ENCODE measurements around the gene LMAN2.

The LMAN2 gene

DNA sequence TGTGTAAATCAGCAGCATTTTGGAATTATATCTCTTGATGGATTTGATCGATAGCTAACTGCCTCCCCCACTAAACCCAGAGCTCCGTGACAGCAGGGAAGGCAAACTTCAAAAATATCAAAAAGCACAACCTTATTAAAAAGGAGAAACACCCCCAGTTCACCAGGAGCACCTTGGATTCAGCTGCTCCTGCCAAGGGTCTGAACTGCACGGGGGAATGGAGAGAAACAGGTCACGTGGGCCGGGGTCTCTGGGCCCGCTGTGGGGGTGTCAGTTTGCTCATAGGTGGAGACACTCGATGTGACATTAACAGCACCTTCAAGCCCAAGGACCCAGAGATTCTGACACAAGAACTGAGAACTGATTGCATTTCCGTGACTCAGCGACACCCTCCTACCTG lies 31.7 kb upstream of the LMAN2 start:
- no peak for DNase-seq (ENCODE audit: extremely low read depth, insufficient read length)
- Histone ChIP-seq H3K36me3 (ENCODE audit: control insufficient read depth, insufficient read depth, low read length) (no peaks in the 10 kb centered on the region), H3K27me3 (replicated peaks; ENCODE audit: control insufficient read depth, insufficient read depth, low read length) (no peaks in the 10 kb centered on the region; the same call in 1 of the 2 replicates), H3K4me3 (replicated peaks; ENCODE audit: low read depth, low read length) (no peak overlapping the region)
- TF ChIP-seq, protein P1, sequence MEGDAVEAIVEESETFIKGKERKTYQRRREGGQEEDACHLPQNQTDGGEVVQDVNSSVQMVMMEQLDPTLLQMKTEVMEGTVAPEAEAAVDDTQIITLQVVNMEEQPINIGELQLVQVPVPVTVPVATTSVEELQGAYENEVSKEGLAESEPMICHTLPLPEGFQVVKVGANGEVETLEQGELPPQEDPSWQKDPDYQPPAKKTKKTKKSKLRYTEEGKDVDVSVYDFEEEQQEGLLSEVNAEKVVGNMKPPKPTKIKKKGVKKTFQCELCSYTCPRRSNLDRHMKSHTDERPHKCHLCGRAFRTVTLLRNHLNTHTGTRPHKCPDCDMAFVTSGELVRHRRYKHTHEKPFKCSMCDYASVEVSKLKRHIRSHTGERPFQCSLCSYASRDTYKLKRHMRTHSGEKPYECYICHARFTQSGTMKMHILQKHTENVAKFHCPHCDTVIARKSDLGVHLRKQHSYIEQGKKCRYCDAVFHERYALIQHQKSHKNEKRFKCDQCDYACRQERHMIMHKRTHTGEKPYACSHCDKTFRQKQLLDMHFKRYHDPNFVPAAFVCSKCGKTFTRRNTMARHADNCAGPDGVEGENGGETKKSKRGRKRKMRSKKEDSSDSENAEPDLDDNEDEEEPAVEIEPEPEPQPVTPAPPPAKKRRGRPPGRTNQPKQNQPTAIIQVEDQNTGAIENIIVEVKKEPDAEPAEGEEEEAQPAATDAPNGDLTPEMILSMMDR (IDR thresholded peaks at IDR 0.05; ENCODE audit: insufficient read depth, low read length, poor library complexity, severe bottlenecking) = no peak

DNA sequence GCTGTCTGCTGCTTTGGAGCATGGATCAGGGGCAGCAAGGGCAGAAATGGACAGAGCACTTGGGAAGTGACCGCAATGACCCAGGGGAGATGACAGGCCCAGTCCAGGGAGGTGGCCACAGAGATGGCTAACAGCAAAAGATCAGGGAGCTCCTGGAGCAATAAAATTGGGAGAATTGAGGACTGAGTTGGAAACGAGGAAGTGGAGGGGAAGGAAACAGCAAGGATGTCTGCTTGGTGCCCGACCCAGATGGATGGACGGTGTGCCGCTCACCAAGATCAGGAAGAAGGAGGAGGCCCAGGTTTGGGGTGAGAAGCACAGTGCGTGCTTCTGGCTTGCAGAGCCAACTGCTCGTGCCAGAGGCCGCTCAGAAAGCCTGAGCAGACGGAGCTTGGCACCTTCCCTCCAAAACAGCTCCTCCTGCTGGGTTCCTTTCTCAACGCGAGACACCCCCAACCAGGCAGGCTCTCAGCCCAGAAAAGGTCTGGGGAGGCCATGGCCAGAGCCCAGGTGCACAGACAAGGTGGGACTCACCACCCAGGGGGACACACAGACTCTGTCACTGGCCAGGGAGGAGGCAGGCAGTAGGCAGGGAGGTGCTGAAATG lies 31.1 kb upstream of the LMAN2 start:
- Histone ChIP-seq H3K27me3 (replicated peaks; ENCODE audit: control insufficient read depth, insufficient read depth, low read length) (no peaks in the 10 kb centered on the region; the same call in 1 of the 2 replicates), H3K36me3 (ENCODE audit: control insufficient read depth, insufficient read depth, low read length) (no peaks in the 10 kb centered on the region), H3K4me3 (replicated peaks; ENCODE audit: low read depth, low read length) (no peak overlapping the region)
- no peak for DNase-seq (ENCODE audit: extremely low read depth, insufficient read length)
- TF ChIP-seq, protein P1 (IDR thresholded peaks at IDR 0.05; ENCODE audit: insufficient read depth, low read length, poor library complexity, severe bottlenecking) = peak; percentile 34

DNA sequence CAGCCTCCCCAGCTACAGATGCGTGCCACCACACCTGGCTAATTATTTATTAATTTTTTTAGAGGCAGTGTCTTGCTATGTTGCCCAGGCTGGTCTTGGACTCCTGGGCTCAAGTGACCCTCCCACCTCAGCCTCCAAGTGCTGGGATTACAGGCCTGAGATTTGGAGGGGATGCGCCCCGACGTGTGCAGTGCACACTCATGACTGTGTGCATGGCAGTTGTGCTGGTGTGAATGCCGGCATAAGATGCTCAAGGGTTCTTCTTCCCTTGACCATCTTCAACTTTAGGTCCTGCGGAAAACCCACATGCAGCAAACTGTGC lies 29.3 kb upstream of the LMAN2 start:
- TF ChIP-seq, protein P1 (IDR thresholded peaks at IDR 0.05; ENCODE audit: insufficient read depth, low read length, poor library complexity, severe bottlenecking) = no peak
- no peak for DNase-seq (ENCODE audit: extremely low read depth, insufficient read length)
- Histone ChIP-seq H3K36me3 (ENCODE audit: control insufficient read depth, insufficient read depth, low read length) (no peaks in the 10 kb centered on the region), H3K4me3 (replicated peaks; ENCODE audit: low read depth, low read length) (no peak overlapping the region), H3K27me3 (replicated peaks; ENCODE audit: control insufficient read depth, insufficient read depth, low read length) (no peaks in the 10 kb centered on the region; the same call in 1 of the 2 replicates)

DNA sequence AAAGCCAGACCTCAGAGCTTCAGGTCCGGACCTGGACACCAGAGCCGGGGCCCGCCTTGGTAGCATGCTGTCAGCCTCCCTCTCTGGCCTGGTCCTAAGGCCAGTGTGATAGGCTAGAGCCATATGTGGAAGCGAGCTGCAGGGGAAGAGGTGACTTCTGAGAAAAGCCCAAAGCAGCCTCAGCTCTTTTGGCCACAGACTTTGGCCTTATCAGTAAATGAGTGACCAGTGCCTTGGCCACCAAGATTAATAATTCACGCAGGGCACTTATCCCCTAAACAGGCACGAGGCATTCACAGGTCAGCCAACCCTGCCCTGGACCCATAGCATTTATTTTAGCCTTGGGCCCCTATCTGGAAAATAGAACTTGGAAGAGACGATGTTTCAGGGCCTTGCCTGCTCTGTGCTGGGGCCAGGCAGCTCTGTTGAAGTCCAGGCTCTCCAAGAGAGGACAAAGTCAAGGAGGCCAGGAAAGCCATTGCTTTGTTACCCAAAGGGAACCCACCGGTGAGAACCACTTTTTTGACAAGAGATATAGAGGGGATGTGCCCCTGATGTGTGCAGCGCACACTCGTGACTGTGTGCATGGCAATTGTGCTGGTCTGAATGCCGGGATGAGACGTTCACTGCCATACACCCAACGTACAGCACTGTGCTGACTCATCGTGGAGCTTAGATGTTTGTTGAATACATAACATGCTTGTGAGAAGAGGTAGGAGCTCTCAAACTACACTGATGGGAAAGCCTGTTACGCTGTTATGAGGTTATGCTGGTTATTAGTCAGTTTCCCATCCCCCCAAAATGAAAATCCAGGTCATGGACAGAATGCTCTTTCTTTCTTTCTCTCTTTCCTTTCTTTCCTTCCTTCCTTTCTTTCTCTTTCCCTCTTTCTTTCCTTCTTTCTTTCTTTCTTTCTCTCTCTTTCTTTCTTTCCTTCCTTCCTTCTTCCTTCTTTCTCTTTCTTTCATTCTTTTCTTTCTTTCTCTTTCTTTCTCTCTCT lies 27.7 kb upstream of the LMAN2 start:
- TF ChIP-seq, protein P1 (IDR thresholded peaks at IDR 0.05; ENCODE audit: insufficient read depth, low read length, poor library complexity, severe bottlenecking) = no peak
- no peak overlapping the region for H3K4me3 ChIP-seq (replicated peaks; ENCODE audit: low read depth, low read length)
- DNase-seq (ENCODE audit: extremely low read depth, insufficient read length) = no peak

DNA sequence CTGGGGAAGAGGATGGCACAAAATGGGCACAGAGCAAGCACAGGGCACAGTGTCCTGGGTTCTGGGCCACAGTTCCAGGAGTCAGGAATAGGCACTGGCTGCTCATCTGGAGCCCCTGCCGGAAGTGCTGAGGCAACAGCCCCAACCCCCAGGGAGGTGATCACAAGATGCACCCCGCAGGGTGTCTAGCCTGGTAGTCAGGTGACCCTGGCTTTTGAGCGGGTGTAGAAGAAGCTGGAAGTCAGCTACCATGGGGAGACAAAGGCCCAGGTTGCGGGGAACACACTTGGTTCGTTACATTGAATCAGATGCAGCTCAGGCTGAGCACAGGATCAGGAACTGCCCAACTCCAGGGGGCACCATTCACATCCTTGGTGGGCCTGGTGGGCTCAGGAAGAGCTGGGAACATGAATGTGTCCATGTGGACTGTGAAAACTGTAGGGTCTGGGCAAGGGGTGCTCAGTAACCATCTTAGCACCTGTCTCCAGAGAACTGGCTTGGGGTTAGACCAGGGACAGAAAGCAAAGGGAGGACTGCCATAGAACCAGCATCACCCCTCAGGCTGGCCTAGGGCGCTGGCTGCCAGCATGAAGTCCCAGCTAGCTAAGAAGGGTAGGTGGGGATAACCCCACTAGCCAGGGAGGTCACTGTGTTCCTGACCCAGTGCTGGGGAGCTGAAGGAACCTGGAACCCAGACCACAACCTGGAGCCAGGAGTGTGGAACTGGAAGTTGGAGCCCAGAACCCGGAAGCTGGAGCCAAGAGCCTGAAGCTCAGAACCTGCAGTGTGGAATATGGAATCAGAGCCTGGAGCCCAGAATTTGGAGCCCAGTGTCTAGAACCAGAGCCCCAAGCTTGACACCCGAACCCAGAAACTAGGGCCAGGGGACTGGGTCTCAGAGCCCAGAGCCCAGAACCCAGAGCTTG lies 26.6 kb upstream of the LMAN2 start:
- no peak for DNase-seq (ENCODE audit: extremely low read depth, insufficient read length)
- H3K4me3 ChIP-seq (replicated peaks; ENCODE audit: low read depth, low read length) = no peak overlapping the region
- TF ChIP-seq, protein P1 (IDR thresholded peaks at IDR 0.05; ENCODE audit: insufficient read depth, low read length, poor library complexity, severe bottlenecking) = peak; percentile 6
- H3K36me3 ChIP-seq (ENCODE audit: control insufficient read depth, insufficient read depth, low read length) = peaks cover 3% of the 10 kb centered on the region
- no peaks in the 10 kb centered on the region for H3K27me3 ChIP-seq (replicated peaks; ENCODE audit: control insufficient read depth, insufficient read depth, low read length)

More for the DNA sequence above, 27.7 kb upstream of the LMAN2 start:
- Histone ChIP-seq H3K27me3 (replicated peaks; ENCODE audit: control insufficient read depth, insufficient read depth, low read length) (no peaks in the 10 kb centered on the region), H3K36me3 (ENCODE audit: control insufficient read depth, insufficient read depth, low read length) (no peaks in the 10 kb centered on the region)

Data from GM06990 (cell line).